Ishikawa (cell line): Measurements from ENCODE around the gene RPS10.

ENCODE experiments used
- CEBPB ChIP-seq: IDR thresholded peaks from 2 replicates; pipeline ENCODE4 v1.6.1; 2012
- CREB1 ChIP-seq: IDR thresholded peaks from 2 replicates; pipeline ENCODE4 v1.6.1; 2012; ENCODE audit warnings: low read depth
- EGR1 ChIP-seq: IDR thresholded peaks from 2 replicates; pipeline ENCODE4 v1.6.1; 2012
- EP300 ChIP-seq: IDR thresholded peaks from 2 replicates; pipeline ENCODE4 v1.6.1; 2012; ENCODE audit warnings: borderline replicate concordance
- FOXM1 ChIP-seq: IDR thresholded peaks from 2 replicates; pipeline ENCODE4 v1.6.1; 2012; ENCODE audit warnings: low read depth, borderline replicate concordance
- NFIC ChIP-seq: IDR thresholded peaks from 2 replicates; pipeline ENCODE4 v1.6.1; 2012
- RAD21 ChIP-seq: IDR thresholded peaks from 2 replicates; pipeline ENCODE4 v1.6.1; 2012; ENCODE audit warnings: low read depth
- TAF1 ChIP-seq: IDR thresholded peaks from 2 replicates; pipeline ENCODE4 v1.6.1; 2012; ENCODE audit warnings: low read depth, mild to moderate bottlenecking
- TCF12 ChIP-seq: IDR thresholded peaks from 2 replicates; pipeline ENCODE4 v1.6.1; 2012; ENCODE audit warnings: low read depth
- TEAD4 ChIP-seq: IDR thresholded peaks from 2 replicates; pipeline ENCODE4 v1.6.1; 2012
- YY1 ChIP-seq: IDR thresholded peaks from 2 replicates; pipeline ENCODE4 v1.6.1; 2012; ENCODE audit warnings: low read depth
- ZBTB7A ChIP-seq: IDR thresholded peaks from 2 replicates; pipeline ENCODE4 v1.6.1; 2012; ENCODE audit warnings: low read depth
- TF ChIP-seq, protein P1 (sequence below): IDR thresholded peaks from 2 replicates; pipeline ENCODE4 v1.6.1; 2012
- TF ChIP-seq, protein P2 (sequence below): IDR thresholded peaks from 2 replicates; pipeline ENCODE4 v1.6.1; 2012; ENCODE audit warnings: low read depth, mild to moderate bottlenecking
- TF ChIP-seq, protein P3 (sequence below): IDR thresholded peaks from 2 replicates; pipeline ENCODE4 v1.6.1; 2012

Gene RPS10

DNA sequence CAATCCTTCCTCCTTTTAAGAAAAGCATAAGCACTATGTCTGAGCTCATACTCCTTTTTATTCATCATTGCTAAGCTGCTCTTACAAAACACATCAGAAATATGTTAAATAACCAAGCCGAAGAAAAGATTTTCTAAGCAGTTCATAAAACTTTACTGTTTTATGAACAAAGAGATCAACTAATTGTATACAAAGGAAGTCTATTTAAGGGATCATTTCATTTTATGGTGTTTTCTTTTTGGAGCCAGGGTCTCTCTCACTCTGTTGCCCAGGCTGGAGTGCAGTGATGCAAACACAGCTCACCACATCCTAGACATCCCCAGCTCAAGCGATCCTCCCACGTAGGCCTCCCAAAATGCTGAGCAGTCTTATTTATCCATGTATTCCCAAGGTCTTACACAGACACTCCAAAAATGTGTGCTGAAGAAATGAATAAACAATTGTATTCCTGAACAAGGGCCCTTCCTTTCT is 42.7 kb downstream of the RPS10 start:
- no peak for TF ChIP-seq EP300

DNA sequence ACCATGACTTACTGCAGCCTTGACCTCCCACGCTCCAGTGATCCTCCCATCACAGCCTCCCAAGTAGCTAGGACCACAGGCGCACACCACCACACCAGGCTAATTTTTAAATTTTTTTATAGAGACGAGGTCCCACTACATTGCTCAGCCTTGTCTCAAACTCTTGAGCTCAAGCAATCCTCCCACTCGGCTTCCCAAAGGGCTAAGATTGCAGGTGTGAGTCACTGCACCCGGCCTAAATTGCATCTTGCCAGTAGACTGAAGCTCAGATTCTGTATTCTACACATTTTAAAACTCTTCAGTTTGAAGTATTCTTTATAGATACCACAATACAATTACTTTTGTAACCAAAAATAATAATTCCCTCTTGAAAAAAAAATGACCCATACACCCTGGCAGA is 44.8 kb downstream of the RPS10 start:
- TF ChIP-seq ZBTB7A, result no peak
- TF ChIP-seq NFIC, result no peak
- TF ChIP-seq CEBPB, result no peak
- TF ChIP-seq RAD21, result no peak
- TF ChIP-seq TEAD4, result no peak

DNA sequence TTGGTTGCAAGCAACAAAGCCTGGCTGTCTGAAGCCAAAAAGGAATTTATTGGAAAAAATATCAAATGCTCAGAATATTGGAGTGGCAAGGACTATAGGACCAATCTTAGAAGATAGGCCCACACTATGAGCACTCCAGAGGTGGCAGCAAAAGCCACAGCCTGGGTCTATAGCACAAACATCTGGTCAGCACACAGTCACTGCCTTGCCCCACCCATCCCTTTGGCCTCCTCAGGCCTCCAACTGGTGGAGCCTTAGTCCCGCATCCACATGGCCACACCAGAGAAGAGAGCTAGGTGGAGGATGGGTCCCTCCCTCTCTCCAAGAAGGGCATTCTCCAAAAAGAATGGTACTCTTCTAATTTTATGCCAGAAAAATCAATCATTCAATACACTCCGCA is 47.4 kb downstream of the RPS10 start:
- no peak for TF ChIP-seq FOXM1
- TF ChIP-seq CEBPB, result no peak
- TF ChIP-seq TAF1, result no peak
- TF ChIP-seq, protein P1, sequence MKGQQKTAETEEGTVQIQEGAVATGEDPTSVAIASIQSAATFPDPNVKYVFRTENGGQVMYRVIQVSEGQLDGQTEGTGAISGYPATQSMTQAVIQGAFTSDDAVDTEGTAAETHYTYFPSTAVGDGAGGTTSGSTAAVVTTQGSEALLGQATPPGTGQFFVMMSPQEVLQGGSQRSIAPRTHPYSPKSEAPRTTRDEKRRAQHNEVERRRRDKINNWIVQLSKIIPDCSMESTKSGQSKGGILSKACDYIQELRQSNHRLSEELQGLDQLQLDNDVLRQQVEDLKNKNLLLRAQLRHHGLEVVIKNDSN, result no peak
- no peak for TF ChIP-seq TCF12
- no peak for TF ChIP-seq YY1
- TF ChIP-seq, protein P2, sequence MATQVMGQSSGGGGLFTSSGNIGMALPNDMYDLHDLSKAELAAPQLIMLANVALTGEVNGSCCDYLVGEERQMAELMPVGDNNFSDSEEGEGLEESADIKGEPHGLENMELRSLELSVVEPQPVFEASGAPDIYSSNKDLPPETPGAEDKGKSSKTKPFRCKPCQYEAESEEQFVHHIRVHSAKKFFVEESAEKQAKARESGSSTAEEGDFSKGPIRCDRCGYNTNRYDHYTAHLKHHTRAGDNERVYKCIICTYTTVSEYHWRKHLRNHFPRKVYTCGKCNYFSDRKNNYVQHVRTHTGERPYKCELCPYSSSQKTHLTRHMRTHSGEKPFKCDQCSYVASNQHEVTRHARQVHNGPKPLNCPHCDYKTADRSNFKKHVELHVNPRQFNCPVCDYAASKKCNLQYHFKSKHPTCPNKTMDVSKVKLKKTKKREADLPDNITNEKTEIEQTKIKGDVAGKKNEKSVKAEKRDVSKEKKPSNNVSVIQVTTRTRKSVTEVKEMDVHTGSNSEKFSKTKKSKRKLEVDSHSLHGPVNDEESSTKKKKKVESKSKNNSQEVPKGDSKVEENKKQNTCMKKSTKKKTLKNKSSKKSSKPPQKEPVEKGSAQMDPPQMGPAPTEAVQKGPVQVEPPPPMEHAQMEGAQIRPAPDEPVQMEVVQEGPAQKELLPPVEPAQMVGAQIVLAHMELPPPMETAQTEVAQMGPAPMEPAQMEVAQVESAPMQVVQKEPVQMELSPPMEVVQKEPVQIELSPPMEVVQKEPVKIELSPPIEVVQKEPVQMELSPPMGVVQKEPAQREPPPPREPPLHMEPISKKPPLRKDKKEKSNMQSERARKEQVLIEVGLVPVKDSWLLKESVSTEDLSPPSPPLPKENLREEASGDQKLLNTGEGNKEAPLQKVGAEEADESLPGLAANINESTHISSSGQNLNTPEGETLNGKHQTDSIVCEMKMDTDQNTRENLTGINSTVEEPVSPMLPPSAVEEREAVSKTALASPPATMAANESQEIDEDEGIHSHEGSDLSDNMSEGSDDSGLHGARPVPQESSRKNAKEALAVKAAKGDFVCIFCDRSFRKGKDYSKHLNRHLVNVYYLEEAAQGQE, result no peak
- TF ChIP-seq CREB1, result no peak
- TF ChIP-seq RAD21, result no peak
- TF ChIP-seq, protein P3, sequence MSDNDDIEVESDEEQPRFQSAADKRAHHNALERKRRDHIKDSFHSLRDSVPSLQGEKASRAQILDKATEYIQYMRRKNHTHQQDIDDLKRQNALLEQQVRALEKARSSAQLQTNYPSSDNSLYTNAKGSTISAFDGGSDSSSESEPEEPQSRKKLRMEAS, result no peak

DNA sequence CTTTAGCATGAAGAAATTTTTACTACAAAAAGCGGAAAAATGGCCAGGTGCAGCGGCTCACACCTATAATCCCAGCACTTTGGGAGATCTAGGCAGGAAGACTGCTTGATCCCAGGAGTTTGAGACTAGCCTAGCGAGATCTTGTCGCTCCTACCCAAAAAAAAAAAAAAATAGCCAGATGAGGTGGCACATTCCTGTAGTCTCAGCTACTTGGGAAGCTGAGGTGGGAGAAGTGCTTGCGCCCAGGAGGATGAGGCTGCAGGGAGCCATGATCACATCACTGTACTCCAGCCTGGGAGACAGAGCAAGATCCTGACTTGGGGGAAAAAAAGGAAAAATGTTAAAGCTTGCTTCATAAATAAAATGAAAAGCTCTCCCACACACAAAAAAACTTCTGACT is 47.9 kb downstream of the RPS10 start:
- TF ChIP-seq TCF12, result no peak

DNA sequence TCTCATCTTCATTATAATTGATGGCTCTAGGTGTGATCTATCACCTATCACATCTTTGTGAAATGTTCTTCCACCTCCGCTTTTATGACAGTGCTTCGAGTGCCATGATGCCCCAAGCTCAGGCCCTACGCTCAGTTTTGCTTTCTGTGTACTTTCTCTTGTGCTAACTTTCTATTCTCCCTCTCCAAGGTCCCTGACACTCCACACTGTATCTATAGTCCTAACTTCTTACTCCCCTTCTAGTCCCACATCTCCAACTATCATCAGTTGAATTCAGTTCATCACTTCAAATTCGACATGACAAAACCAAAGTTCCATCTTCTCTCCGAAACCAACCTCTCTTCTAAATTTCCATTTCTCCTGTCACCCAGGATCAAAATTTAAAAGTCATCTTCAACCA is 50.0 kb downstream of the RPS10 start:
- no peak for TF ChIP-seq TAF1
- TF ChIP-seq, protein P3, result no peak
- TF ChIP-seq CEBPB, result no peak
- TF ChIP-seq, protein P2, result no peak
- no peak for TF ChIP-seq RAD21
- no peak for TF ChIP-seq TCF12
- no peak for TF ChIP-seq NFIC
- no peak for TF ChIP-seq TEAD4
- no peak for TF ChIP-seq FOXM1
- no peak for TF ChIP-seq EP300
- TF ChIP-seq ZBTB7A, result no peak

DNA sequence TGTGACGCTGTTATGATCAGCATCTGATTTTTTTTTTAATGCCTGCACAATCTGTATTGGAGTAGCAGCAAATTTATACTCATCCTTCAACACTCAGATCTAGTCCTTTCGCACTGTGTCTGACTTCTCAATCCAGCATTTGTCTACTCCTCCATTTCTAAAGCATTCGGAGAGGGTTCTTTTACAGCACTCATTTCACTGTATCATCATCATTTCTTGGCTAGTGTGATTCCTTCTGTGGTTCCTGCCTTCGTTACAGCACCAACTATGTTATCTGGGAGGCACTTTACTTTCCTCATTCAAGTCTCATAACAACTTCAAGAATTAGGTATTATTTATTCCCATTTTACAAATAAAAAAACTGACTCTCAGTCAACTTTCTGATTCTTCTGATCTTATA is 51.4 kb downstream of the RPS10 start:
- TF ChIP-seq EGR1, result no peak
- no peak for TF ChIP-seq NFIC
- no peak for TF ChIP-seq TEAD4
- TF ChIP-seq CEBPB, result no peak
- TF ChIP-seq CREB1, result no peak
- no peak for TF ChIP-seq TAF1
- TF ChIP-seq, protein P3, result no peak
- TF ChIP-seq TCF12, result no peak
- TF ChIP-seq, protein P2, result no peak
- no peak for TF ChIP-seq EP300
